Activated naive CD8-positive, alpha-beta T cell treated with anti-CD3 and anti-CD28 coated beads, Interleukin-2, amount 10 ng/mL, durations not matched to agents 7 days and 5 days (primary cell): ENCODE data around the gene MEIOSIN. TPM values are rescaled to one million over a fixed set of nuclear protein-coding genes. Genes with fewer than 3 reads are reported as not detected.
"Not testable (repeated sequence)": the region's sequence is repeated elsewhere in the genome, so short reads cannot be mapped to it uniquely, and the experiment has no call there.

Experiments
- ATAC-seq: fragments of 150-1000 bp; cut with Tn5 transposase; one replicate; pipeline ENCODE4 v1.10.0; 2021; ENCODE audit warnings: low read depth, moderate library complexity
- POLR2A ChIA-PET: fragments of 350-600 bp; sonication (Branson Sonifier 250); formaldehyde crosslinking; loops from one replicate; lab custom pipeline; 2021; ENCODE audit warnings: antibody characterized with exemption; lab: Charles Lee
- DNase-seq: peaks from one replicate; pipeline ENCODE4 v3.0.0; 2021
- H3K27ac Mint-ChIP-seq: one replicate; pipeline ENCODE4 v1.8.0; 2022; ENCODE audit warnings: mild to moderate bottlenecking, mixed read lengths
- H3K27me3 Mint-ChIP-seq: one replicate; pipeline ENCODE4 v1.8.0; 2022; ENCODE audit warnings: mild to moderate bottlenecking, moderate library complexity, mixed read lengths
- H3K36me3 Mint-ChIP-seq: one replicate; pipeline ENCODE4 v1.8.0; 2021; ENCODE audit warnings: mild to moderate bottlenecking, mixed read lengths
- H3K4me1 Mint-ChIP-seq: one replicate; pipeline ENCODE4 v1.8.0; 2021; ENCODE audit warnings: mixed read lengths
- H3K4me3 Mint-ChIP-seq: one replicate; pipeline ENCODE4 v1.8.0; 2022; ENCODE audit warnings: mild to moderate bottlenecking, moderate library complexity, mixed read lengths
- H3K9me3 Mint-ChIP-seq: one replicate; pipeline ENCODE4 v1.8.0; 2021; ENCODE audit warnings: mixed read lengths
- total RNA-seq, 2 experiments: library from RNA; stranded (reverse); gene quantifications; one replicate each; pipeline ENCODE4 v1.2.3, GENCODE V29; 2021

Gene MEIOSIN
- total RNA-seq, 2 experiments from 2014 or later, result not detected

GRCh38 chr19:45739498-45740439 lies 6.5 kb downstream of the MEIOSIN start:
- Mint-ChIP-seq H3K4me1 (no peaks in the 10 kb centered on the region), H3K27ac (no peak overlapping the region), H3K36me3 (no peaks in the 10 kb centered on the region), H3K9me3 (no peaks in the 10 kb centered on the region), H3K4me3 (no peak overlapping the region), H3K27me3 (peaks cover 15% of the 10 kb centered on the region)
- ATAC-seq (no peak), DNase-seq (no peak)
- POLR2A ChIA-PET, result no interaction called here

GRCh38 chr19:45742969-45743368 lies 9.7 kb downstream of the MEIOSIN start:
- no peak for DNase-seq
- no peaks in the 10 kb centered on the region for H3K9me3 Mint-ChIP-seq

DNA sequence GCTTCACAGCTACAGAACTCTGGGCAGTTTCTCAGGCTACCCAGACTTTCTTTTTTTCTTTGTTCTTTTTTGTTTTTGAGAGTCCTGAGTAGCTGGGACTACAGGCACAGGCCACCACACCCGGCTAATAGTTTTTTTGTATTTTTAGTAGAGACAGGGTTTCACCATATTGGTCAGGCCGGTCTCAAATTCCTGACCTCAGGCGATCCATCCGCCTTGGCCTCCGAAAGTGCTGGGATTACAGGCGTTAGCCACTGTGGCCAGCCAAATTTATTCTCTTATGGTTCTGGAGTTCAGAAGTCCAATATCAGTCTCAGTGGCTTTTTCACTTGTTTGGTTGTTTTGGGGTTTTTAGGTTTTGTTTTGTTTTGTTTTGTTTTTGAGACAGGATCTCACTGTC lies 12.4 kb downstream of the MEIOSIN start:
- ATAC-seq, result no peak

More at GRCh38 chr19:45742969-45743368, 9.7 kb downstream of the MEIOSIN start:
- Mint-ChIP-seq H3K4me1 (no peaks in the 10 kb centered on the region), H3K4me3 (no peak overlapping the region), H3K36me3 (no peaks in the 10 kb centered on the region), H3K27ac (no peak overlapping the region), H3K27me3 (peaks cover 26% of the 10 kb centered on the region)
- POLR2A ChIA-PET, result no interaction called here
- no peak for ATAC-seq

DNA sequence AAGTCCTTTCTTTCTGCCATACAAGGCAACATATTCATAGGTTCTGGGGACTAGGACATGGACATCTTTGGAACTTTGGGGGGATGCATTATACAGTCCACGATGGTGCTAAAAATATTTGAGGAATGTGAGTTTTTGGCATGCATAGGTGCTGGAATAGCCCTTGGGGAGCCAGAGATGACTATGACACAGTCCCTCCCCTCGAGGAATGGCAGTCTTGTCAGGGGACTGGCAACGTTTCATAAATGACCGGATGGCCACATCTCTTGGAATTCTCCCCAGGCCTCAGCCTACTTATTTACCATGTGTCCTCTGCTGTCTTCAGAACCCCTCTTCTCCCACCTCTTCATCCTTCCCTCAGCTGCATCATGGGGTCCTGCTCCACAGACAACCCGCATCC lies 13.6 kb downstream of the MEIOSIN start:
- H3K27ac Mint-ChIP-seq, result no peak overlapping the region
- POLR2A ChIA-PET, result no interaction called here
- H3K4me1 Mint-ChIP-seq, result no peaks in the 10 kb centered on the region
- no peaks in the 10 kb centered on the region for H3K36me3 Mint-ChIP-seq
- DNase-seq (no peak), ATAC-seq (no peak)
- no peak overlapping the region for H3K4me3 Mint-ChIP-seq
- peaks cover 28% of the 10 kb centered on the region for H3K27me3 Mint-ChIP-seq
- H3K9me3 Mint-ChIP-seq, result no peaks in the 10 kb centered on the region

More for the DNA sequence above, 12.4 kb downstream of the MEIOSIN start:
- H3K4me3 Mint-ChIP-seq, result no peak overlapping the region
- H3K4me1 Mint-ChIP-seq, result no peaks in the 10 kb centered on the region
- H3K36me3 Mint-ChIP-seq, result no peaks in the 10 kb centered on the region
- H3K27ac Mint-ChIP-seq, result no peak overlapping the region
- DNase-seq, result no peak
- H3K9me3 Mint-ChIP-seq, result no peaks in the 10 kb centered on the region
- POLR2A ChIA-PET, result no interaction called here
- peaks cover 26% of the 10 kb centered on the region for H3K27me3 Mint-ChIP-seq

DNA sequence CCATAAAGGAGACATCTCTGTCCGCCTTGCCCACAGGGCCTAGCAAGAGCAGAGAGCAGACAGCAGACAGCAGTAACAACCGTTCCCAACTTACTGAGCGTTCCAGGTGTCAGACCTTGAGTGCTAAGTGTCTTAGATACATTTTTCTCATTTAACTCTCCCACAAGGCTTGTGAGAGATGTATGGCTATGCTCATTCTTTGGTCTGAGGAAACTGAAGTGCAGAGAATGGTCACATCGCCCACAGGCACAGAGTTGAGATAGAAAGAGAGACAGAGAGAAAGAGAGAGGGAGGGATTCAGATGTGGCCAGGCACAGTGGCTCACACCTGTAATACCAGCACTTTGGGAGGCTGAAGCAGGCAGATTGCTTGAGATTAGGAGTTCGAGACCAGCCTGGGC lies 14.3 kb downstream of the MEIOSIN start:
- no peak for ATAC-seq
- H3K27me3 Mint-ChIP-seq, result peaks cover 25% of the 10 kb centered on the region
- H3K9me3 Mint-ChIP-seq, result no peaks in the 10 kb centered on the region
- no peak overlapping the region for H3K4me3 Mint-ChIP-seq
- H3K27ac Mint-ChIP-seq, result no peak overlapping the region
- no peaks in the 10 kb centered on the region for H3K36me3 Mint-ChIP-seq
- POLR2A ChIA-PET, result no interaction called here
- no peaks in the 10 kb centered on the region for H3K4me1 Mint-ChIP-seq
- DNase-seq, result no peak

DNA sequence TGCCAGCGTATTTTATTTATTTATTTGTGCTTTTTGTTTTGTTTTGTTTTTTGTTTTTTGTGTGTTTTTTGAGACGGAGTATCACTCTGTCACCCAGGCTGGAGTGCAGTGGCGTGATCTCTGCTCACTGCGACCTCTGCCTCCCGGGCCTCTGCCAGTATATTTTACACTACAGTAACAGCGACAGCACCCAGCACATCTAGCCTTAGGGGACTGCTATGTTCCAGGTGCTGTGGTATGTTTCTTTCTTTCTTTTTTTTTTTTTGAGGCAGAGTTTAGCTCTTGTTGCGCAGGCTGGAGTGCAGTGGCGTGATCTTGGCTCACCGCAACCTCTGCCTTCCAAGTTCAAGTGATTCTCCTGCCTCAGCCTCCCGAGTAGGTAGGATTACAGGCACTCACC lies 18.2 kb downstream of the MEIOSIN start:
- H3K27me3 Mint-ChIP-seq, result peaks cover 11% of the 10 kb centered on the region
- POLR2A ChIA-PET, DNase-seq, H3K27ac Mint-ChIP-seq, H3K4me1 Mint-ChIP-seq, H3K36me3 Mint-ChIP-seq, H3K9me3 Mint-ChIP-seq, H3K4me3 Mint-ChIP-seq, ATAC-seq: not testable (repeated sequence)

DNA sequence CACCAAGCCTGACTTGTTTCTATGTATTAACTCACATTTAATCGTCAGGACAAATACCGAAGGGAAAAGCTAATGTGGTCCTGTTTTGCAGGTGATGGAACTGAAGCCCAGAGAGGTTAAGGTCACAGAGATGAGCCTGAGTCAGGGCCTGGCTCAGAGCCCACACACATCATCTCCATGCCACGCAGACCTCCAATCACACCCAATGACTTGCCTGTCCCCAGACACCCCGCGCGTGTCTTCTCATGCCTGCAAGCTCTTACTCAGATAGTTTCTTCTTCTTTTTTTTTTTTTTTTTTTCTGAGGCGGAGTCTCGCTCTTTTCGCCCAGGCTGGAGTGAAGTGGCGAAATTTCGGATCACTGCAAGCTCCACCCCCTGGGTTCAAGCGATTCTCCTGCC lies 19.4 kb downstream of the MEIOSIN start:
- no peak overlapping the region for H3K27ac Mint-ChIP-seq
- no peak overlapping the region for H3K4me3 Mint-ChIP-seq
- no peaks in the 10 kb centered on the region for H3K36me3 Mint-ChIP-seq
- ATAC-seq, result no peak
- no peaks in the 10 kb centered on the region for H3K9me3 Mint-ChIP-seq
- H3K4me1 Mint-ChIP-seq, result no peaks in the 10 kb centered on the region
- H3K27me3 Mint-ChIP-seq, result peaks cover 4% of the 10 kb centered on the region
- DNase-seq, result no peak
- POLR2A ChIA-PET, result interaction anchor here (0.6 kb wide), 1 partner anchor 367 kb away, joined by 3 read pairs; no protein-coding TSS in a partner anchor

DNA sequence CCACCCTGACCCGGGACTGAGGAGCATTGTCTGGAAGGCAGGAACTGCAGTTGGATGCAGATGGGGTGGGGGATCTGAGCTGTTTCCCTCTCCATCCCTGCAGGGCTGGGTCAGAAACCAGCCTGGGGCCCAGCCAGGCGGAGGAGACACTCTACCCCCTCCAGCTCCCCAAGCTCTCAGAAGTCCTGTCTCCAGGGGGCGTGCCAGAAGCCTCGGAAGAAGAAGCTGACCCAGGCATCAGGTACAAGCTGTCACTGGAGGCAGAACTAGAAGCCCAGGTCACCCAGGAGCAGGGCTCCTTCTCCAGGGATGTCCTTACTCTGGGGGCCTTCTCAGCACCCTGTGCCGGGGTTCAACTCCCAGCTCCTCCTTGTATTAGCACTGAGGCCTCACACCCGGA lies 20.3 kb downstream of the MEIOSIN start:
- ATAC-seq, result no peak
- Mint-ChIP-seq H3K9me3 (no peaks in the 10 kb centered on the region), H3K4me1 (no peaks in the 10 kb centered on the region), H3K4me3 (no peak overlapping the region), H3K36me3 (no peaks in the 10 kb centered on the region), H3K27ac (no peak overlapping the region), H3K27me3 (peaks cover 2% of the 10 kb centered on the region)
- DNase-seq, result no peak
- POLR2A ChIA-PET, result no interaction called here

DNA sequence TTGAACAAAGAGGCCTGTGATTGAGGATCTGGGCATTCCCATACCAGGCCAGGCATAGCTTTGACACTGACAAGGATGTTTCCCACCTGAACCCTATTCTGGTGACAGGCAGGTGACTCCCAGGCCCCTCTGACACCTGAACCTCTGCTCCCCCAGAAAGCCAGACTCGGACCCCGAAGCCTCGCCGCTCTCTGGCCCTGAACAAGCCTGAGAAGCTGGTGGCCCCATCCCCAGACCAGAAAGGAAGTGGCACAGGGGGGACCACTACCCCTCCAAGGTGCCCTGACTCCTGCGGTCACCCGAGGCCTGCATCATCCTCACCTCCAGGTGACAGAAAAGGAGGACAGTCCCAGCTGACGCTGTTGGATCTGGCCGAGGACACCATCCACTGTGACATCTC lies 21.1 kb downstream of the MEIOSIN start:
- POLR2A ChIA-PET, result no interaction called here
- no peaks in the 10 kb centered on the region for H3K4me1 Mint-ChIP-seq
- no peak overlapping the region for H3K4me3 Mint-ChIP-seq
- DNase-seq, result no peak
- ATAC-seq, result no peak
- no peaks in the 10 kb centered on the region for H3K9me3 Mint-ChIP-seq
- H3K27ac Mint-ChIP-seq, result no peak overlapping the region
- peaks cover 2% of the 10 kb centered on the region for H3K27me3 Mint-ChIP-seq
- H3K36me3 Mint-ChIP-seq, result no peaks in the 10 kb centered on the region

DNA sequence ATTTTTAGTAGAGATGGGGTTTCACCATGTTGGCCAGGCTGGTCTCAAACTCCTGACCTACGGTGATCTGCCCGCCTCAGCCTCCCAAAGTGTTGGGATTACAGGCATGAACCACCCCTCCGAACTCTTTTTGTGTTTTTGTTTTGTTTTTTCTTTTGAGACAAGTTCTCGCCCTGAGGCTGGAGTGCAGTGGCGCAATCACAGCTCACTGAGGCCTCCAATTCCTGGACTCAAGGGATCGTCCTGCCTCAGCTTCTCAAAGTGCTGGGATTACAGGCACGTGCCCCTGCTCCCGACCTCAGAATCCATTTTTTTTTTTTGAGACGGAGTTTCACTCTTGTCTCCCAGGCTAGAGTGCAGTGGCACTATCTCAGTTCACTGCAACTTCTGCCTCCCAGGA lies 24.5 kb downstream of the MEIOSIN start:
- Mint-ChIP-seq H3K36me3 (no peaks in the 10 kb centered on the region), H3K27me3 (peaks cover 4% of the 10 kb centered on the region), H3K27ac (no peak overlapping the region), H3K9me3 (no peaks in the 10 kb centered on the region), H3K4me1 (no peaks in the 10 kb centered on the region), H3K4me3 (no peak overlapping the region)
- ATAC-seq (no peak), DNase-seq (no peak)
- POLR2A ChIA-PET, result no interaction called here

GRCh38 chr19:45758921-45759320 lies 25.7 kb downstream of the MEIOSIN start:
- ATAC-seq (no peak), DNase-seq (no peak)
- no peaks in the 10 kb centered on the region for H3K9me3 Mint-ChIP-seq
- no peak overlapping the region for H3K27ac Mint-ChIP-seq
- H3K4me1 Mint-ChIP-seq, result no peaks in the 10 kb centered on the region
- peaks cover 4% of the 10 kb centered on the region for H3K27me3 Mint-ChIP-seq
- POLR2A ChIA-PET, result no interaction called here
- no peaks in the 10 kb centered on the region for H3K36me3 Mint-ChIP-seq
- no peak overlapping the region for H3K4me3 Mint-ChIP-seq

GRCh38 chr19:45761714-45762113 lies 28.5 kb downstream of the MEIOSIN start:
- Mint-ChIP-seq H3K27me3 (peaks cover 10% of the 10 kb centered on the region), H3K27ac (no peak overlapping the region)
- ATAC-seq, result no peak

DNA sequence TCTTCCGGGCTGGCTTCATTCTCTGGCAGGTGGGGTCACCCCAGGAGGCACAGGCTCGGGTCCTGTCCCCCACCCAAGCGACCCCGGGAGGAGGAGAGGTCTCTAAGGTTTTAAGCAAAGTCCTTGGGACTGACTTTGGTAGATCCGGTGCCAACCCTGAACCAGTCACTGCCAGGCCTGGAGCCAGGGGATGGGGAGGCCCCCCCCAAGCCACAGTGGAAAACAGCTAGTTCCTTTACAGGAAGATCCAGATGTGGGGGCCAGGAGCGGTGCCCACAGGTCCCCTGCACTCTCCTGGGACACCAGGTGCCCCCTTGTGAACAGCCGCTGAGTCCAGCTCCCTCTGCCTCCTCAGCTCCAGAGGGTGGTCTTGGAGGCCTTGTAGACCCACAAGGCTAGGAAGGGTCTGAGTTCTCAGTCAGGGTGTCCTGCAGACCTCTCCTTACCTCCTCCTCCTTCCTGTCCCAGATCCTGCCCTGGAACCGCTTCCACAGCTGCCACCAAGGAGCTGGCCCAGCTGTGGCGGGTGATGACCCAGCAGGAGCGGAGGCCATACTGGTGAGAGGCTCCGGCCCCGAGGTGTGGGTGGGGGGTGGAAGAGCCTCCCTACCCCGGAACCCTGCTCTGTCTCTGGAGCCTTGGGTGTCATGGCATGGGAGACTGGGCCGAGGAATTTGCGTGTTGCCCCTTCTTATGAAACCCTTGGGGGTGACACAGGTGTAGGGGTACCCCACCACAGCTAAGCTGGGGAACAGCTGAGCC lies 29.8 kb downstream of the MEIOSIN start:
- Mint-ChIP-seq H3K4me1 (no peaks in the 10 kb centered on the region), H3K36me3 (no peaks in the 10 kb centered on the region), H3K4me3 (no peak overlapping the region), H3K27ac (no peak overlapping the region), H3K9me3 (no peaks in the 10 kb centered on the region), H3K27me3 (peaks cover 17% of the 10 kb centered on the region)
- DNase-seq (no peak), ATAC-seq (no peak)
- POLR2A ChIA-PET, result no interaction called here

More at GRCh38 chr19:45761714-45762113, 28.5 kb downstream of the MEIOSIN start:
- no peaks in the 10 kb centered on the region for H3K9me3 Mint-ChIP-seq
- POLR2A ChIA-PET, result no interaction called here
- H3K4me1 Mint-ChIP-seq, result no peaks in the 10 kb centered on the region
- no peak overlapping the region for H3K4me3 Mint-ChIP-seq
- no peak for DNase-seq
- H3K36me3 Mint-ChIP-seq, result no peaks in the 10 kb centered on the region
